Duodenal mucosa (tissue), 2 donors: ENCODE measurements around the gene LYZL2.
"Not testable (repeated sequence)": the region's sequence is repeated elsewhere in the genome, so short reads cannot be mapped to it uniquely, and the experiment has no call there.

Source experiments
- H3K27ac ChIP-seq: one replicate; pipeline ENCODE4 v1.7.0; 2013; ENCODE audit warnings: low read depth, low read length
- H3K27me3 ChIP-seq, 2 donors: one replicate each; pipeline ENCODE4 v1.7.0; 2013; ENCODE audit warnings: low read length in 2 of 2, control low read depth in 1 of 2; ENCODE audit not compliant: insufficient read depth in 2 of 2, control insufficient read depth in 1 of 2
- H3K36me3 ChIP-seq, 2 donors: one replicate each; pipeline ENCODE4 v1.7.0; 2013; ENCODE audit warnings: low read length in 2 of 2, control low read depth in 1 of 2; ENCODE audit not compliant: insufficient read depth in 2 of 2, control insufficient read depth in 1 of 2
- H3K4me1 ChIP-seq, 2 donors: one replicate each; pipeline ENCODE4 v1.7.0; 2013; ENCODE audit warnings: low read length in 2 of 2, control low read depth in 1 of 2; ENCODE audit not compliant: insufficient read depth in 2 of 2, control insufficient read depth in 1 of 2
- H3K4me3 ChIP-seq, 2 donors: one replicate each; pipeline ENCODE4 v1.7.0; 2013; ENCODE audit warnings: low read length in 2 of 2, low read depth in 1 of 2
- H3K9ac ChIP-seq, 2 donors: one replicate each; pipeline ENCODE4 v1.7.0; 2013; ENCODE audit warnings: low read length in 2 of 2, low read depth in 1 of 2
- H3K9me3 ChIP-seq, 2 donors: one replicate each; pipeline ENCODE4 v1.7.0; 2013; ENCODE audit warnings: low read length in 2 of 2, control low read depth in 1 of 2; ENCODE audit not compliant: control insufficient read depth in 1 of 2

Gene LYZL2

GRCh38 chr10:30639946-30640786, 10.6 kb upstream of the LYZL2 start:
- peaks cover 0 to 3% of the 10 kb centered on the region in 2 donors for H3K27me3 ChIP-seq
- H3K9me3 ChIP-seq = no peaks in the 10 kb centered on the region
- H3K4me3 ChIP-seq = no peak overlapping the region
- H3K27ac ChIP-seq = no peak overlapping the region
- no peaks in the 10 kb centered on the region for H3K4me1 ChIP-seq
- no peaks in the 10 kb centered on the region for H3K36me3 ChIP-seq
- H3K9ac ChIP-seq = no peak overlapping the region

GRCh38 chr10:30637881-30638467, 8.4 kb upstream of the LYZL2 start:
- peaks cover 0 to 3% of the 10 kb centered on the region in 2 donors for H3K27me3 ChIP-seq

GRCh38 chr10:30631188-30631587, 1.6 kb upstream of the LYZL2 start:
- Histone ChIP-seq H3K9ac (no peak overlapping the region), H3K4me3 (no peak overlapping the region), H3K4me1 (no peaks in the 10 kb centered on the region), H3K27ac (no peak overlapping the region), H3K9me3 (no peaks in the 10 kb centered on the region), H3K36me3 (no peaks in the 10 kb centered on the region), H3K27me3 (no peaks in the 10 kb centered on the region)

More at GRCh38 chr10:30637881-30638467, 8.4 kb upstream of the LYZL2 start:
- no peak overlapping the region for H3K27ac ChIP-seq
- no peaks in the 10 kb centered on the region for H3K36me3 ChIP-seq
- H3K9me3 ChIP-seq = no peaks in the 10 kb centered on the region
- H3K9ac ChIP-seq = no peak overlapping the region
- no peak overlapping the region for H3K4me3 ChIP-seq
- H3K4me1 ChIP-seq = no peaks in the 10 kb centered on the region

- no peak overlapping the region for H3K27ac ChIP-seq
Measured at GRCh38 chr10:30630571-30630970, 1.0 kb upstream of the LYZL2 start.

GRCh38 chr10:30628576-30628975, 977 bp downstream of the LYZL2 start:
- H3K36me3 ChIP-seq, H3K27ac ChIP-seq, H3K4me3 ChIP-seq, H3K27me3 ChIP-seq, H3K4me1 ChIP-seq, H3K9me3 ChIP-seq, H3K9ac ChIP-seq: not testable (repeated sequence)

More at GRCh38 chr10:30630571-30630970, 1.0 kb upstream of the LYZL2 start:
- Histone ChIP-seq H3K27me3 (no peaks in the 10 kb centered on the region), H3K9ac (no peak overlapping the region), H3K36me3 (no peaks in the 10 kb centered on the region), H3K4me1 (no peaks in the 10 kb centered on the region), H3K9me3 (no peaks in the 10 kb centered on the region), H3K4me3 (no peak overlapping the region)

GRCh38 chr10:30626837-30627236, 2.7 kb downstream of the LYZL2 start:
- not testable (repeated sequence) for H3K9ac ChIP-seq, H3K4me1 ChIP-seq, H3K4me3 ChIP-seq, H3K36me3 ChIP-seq, H3K27ac ChIP-seq, H3K9me3 ChIP-seq, H3K27me3 ChIP-seq

- not testable (repeated sequence) for H3K4me3 ChIP-seq, H3K27me3 ChIP-seq, H3K9me3 ChIP-seq, H3K27ac ChIP-seq, H3K9ac ChIP-seq, H3K36me3 ChIP-seq, H3K4me1 ChIP-seq
Measured at GRCh38 chr10:30626196-30626595, 3.4 kb downstream of the LYZL2 start.

- no peaks in the 10 kb centered on the region for H3K4me1 ChIP-seq
- H3K36me3 ChIP-seq = no peaks in the 10 kb centered on the region
- H3K9ac ChIP-seq = no peak overlapping the region
- H3K9me3 ChIP-seq = no peaks in the 10 kb centered on the region
- H3K4me3 ChIP-seq = no peak overlapping the region
- no peaks in the 10 kb centered on the region for H3K27me3 ChIP-seq
- H3K27ac ChIP-seq = no peak overlapping the region
Measured at GRCh38 chr10:30625080-30625479, 4.5 kb downstream of the LYZL2 start.

- H3K36me3 ChIP-seq = no peaks in the 10 kb centered on the region
- no peak overlapping the region for H3K9ac ChIP-seq
- no peaks in the 10 kb centered on the region for H3K9me3 ChIP-seq
- H3K27me3 ChIP-seq = no peaks in the 10 kb centered on the region
- H3K4me1 ChIP-seq = no peaks in the 10 kb centered on the region
- no peak overlapping the region for H3K4me3 ChIP-seq
- no peak overlapping the region for H3K27ac ChIP-seq
Measured at GRCh38 chr10:30619966-30620365, 9.6 kb downstream of the LYZL2 start.

- Histone ChIP-seq H3K36me3 (no peaks in the 10 kb centered on the region), H3K9ac (no peak overlapping the region), H3K4me1 (no peaks in the 10 kb centered on the region), H3K9me3 (no peaks in the 10 kb centered on the region), H3K4me3 (no peak overlapping the region), H3K27ac (no peak overlapping the region), H3K27me3 (no peaks in the 10 kb centered on the region)
Measured at GRCh38 chr10:30617070-30617469, 12.5 kb downstream of the LYZL2 start.
